CMK (cell line): ENCODE results near the gene SLX9.
"Not testable (repeated sequence)": the region's sequence is repeated elsewhere in the genome, so short reads cannot be mapped to it uniquely, and the experiment has no call there.

Source experiments
- DNase-seq: peaks from one replicate; pipeline ENCODE4 v3.0.0-alpha.2; 2010; ENCODE audit warnings: low read depth

SLX9 gene

DNA sequence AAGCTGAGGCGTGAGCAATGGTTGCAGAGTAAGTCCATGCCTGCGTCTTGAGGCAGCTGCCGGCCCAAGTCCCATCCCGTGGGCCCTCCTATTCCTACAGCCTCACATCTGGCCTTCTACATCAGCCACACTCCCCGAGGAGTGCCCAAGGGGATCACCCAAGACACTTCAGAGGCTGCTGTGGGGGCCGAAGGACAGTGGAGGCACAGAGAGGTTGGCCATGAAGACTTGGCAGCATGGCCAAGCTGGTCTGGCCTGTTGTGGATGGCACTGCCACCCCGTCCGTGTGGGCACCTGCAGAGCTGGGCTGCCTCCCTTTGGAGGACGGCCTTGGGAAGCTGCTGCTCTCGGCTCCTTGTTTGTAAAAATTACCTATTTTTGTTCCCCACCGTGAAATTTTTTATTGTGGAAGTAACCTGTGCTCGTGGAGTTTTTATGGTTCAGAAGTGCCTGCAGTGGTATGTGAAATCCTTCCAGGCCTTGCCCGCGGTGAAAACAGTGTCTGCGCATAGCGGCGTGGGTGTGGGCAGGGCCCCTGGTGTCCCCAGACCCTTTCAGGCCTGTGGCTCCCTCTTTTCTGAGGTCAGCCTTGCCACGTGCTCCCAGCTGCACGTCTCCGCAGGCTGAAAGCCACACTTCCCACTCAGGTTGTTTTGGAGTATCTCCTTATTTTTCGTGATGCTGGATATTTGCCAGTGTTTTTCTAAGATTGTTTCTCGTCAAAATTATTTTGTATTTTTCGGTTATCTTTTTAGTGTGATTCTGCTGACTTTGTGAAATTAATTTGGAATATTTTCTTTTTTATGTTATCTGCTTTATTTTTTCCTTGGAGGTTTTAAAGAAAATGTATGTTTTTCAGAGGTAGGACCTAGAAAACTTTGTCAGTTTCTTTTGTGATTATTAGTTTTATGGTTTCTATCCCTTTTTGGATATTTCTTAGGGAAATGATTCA is 20.6 kb downstream of the SLX9 start:
- no peak for DNase-seq

DNA sequence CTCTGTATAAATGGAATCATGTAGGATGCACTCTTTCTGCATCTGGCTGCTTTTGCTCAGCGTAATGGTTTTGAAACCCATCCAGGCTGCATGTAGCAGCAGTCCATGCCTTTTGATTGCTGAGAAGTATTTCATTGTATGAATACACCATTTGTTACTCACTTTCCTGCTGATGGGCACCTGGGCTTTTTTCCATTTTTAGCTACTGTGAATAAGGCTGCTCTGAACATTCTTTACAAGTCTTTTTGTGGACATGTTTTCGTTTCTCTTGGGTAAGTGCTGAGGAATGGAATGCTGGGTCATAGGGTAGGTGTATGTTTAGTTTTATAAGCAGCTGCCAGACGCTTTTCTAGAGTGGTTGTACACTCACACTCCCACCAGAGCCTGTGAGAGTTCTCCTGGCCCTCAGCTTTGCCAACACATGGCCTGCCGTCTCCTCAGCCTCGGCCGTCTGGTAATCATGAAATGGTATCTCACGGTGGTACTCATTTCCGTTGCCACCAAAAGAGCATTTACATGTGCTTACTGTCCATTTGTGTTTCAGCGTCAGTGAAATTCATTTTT is 22.7 kb downstream of the SLX9 start:
- DNase-seq = no peak

DNA sequence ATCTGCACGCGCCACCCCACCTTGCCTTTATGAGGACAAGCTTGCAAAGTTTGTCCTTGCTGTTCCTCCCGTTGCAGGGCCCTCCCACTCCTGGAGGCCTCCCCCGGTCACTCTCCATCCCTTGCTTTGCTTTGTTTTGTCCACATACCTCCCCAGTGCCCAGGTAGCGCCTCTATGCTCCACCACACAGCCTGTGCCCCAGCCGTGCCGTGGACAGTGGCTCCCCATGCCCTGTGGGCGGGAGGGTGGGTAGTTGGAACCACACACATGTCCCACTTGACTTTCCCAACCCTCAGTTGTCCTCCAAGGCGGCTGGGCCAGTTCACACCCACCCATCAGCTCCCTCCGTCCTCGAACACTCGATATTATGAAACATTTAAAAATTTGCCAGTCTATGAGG is 24.6 kb downstream of the SLX9 start:
- no peak for DNase-seq

DNA sequence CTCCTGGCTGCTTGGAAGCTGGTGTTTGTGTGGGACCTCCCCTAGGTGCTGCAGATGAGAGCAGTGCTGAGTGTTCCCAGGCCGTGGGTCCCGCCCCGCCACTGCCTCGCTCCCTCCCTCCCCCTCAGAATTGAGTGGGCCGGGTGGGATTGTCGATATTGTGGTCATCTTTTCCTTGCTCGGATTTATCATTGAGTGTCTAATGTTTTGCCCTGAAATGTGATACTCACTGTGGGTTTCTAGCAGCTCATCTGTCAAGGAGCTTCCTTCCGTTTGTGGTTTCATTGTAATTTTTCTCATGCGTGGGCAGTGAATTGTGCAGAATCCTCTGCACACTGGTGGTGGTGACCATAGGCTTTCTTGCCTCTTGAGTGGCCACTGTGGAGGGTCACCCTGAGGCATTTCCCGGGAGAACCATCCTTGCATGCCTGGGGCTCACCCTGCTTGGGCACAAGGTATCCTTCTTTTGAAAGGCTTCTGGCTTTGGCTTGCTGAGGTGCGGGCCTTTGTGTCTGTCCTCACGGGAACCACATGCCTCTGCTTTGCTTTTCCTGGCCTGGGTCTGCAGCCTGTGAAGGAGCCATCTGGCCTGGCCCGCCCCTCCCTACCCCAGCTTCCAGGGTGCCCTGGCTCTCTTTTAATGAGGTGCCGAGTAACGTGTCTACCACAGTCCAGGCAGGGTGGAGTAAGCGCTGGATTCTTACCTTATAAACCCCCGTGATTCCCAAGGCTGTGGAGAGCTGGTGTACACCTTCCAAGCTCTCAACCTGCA is 25.6 kb downstream of the SLX9 start:
- peak; percentile 68 for DNase-seq

DNA sequence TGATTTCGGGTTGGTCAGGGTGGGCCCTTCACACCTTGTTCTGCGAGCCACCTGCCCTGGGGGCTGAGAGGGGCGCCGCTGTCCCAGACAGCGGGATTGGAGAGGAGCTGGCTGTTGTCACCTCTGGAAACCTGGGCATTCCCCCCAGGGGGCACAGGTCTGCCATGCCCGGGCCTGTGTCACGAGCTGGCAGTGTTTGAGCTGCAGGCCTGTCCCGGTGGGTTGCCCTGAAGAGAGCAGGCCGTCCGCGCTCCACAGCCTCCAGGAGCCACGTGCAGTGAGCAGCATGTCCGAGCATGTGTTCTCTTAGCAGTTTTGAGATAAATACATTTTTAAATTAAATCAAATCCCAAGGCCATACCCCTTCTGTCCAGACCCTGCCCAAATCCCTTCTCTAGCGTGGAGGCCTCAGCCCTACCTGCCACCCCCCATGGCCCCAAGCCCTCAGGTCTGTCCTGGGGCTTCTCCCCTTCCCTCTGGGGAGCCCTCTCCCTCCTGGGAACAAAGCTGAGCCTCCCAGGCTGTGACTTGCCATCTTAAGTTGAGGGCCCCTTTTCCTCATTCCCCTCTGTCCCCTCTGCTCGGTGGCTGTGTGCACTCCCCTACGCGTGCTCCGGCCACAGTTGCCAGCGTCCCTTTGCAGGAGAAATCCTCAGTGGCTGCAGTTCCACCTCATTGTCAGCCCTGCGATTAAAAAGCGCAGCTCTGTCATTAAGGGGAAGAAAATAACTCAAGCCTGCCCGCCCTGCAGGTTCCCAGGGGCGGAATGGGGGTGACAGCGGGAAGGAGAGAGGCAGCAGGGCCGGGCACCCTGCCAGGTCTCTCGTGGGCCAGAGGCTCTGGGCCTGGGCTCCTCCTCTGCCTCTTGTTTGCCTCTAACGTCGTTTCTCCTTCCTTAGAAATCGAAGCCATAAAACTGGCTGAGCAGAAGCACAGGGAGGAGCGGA is 26.6 kb downstream of the SLX9 start:
- DNase-seq = no peak

DNA sequence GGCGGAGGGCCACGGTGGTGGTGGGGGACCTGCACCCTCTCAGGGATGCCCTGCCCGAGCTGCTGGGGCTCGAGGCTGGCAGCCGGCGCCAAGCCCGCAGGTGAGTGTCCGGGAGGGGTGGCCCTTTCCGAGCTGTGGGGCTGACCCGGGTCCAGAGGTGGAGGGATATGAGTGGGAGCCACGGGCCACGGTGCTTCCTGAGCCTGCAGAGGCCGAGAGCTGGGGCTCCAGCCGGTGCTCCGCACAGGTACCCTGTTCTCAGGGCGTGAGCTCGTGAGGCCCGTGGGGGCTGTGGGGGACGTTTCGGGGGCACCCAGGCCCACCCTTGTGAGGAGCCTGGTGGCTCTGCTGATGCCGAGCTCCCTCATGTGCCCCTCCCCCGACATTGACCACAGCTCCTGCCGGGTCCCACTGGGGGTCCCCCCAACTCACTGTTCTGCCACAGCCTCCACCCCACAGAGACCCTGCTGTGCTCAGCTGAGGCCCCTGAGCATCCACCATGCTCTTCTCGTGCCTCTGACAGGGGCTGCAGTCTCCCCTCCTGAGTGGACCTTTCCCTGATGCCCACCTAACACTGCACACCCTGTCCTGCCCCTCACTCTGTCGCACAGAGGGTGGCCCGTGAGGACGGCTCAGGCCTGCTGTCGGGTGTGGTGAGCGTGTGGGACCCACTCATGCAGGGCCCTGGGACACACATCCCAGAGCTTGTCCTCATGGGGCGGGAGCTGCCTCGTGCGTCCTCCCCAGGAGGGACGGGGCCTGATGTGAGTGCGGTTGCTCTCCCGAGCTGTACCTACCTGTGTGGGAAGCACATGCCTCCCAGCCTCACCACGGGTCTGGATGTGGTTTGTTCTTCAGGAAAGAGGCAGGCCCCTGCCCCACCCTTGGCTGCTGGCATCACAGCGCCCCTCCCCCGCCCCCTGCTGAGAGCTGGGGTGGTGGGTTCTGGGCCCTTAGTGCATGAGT is 27.5 kb downstream of the SLX9 start:
- no peak for DNase-seq

DNA sequence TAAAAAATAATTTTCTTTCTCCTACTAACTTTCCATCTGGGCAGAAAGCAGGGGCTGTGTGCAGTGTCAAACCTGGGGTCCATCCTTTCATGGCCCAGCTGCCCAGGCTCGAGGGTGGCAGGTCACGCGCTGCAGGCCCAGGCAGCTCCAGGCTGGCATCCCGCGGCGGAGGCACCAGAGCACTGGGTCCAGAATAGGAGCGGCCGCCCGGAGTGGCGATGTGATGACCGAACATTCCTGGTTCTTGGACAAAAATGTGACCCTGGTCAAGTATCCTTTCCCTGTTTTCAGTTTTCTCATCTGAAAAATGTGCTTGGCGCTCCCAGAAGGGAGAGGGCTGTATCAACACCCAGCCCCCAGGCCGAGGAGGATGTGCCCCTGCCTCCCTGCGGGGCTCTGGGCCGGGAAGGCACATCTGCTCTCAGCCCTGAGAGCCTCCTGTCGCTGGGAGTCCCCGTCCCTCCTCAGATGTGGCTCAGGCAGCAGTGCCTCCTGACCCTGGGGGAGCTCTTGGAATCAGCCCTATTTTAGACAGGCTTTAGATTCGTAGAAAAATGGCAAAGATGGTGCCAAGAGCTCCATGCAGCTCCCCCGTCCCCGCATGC is 29.3 kb downstream of the SLX9 start:
- no peak for DNase-seq

DNA sequence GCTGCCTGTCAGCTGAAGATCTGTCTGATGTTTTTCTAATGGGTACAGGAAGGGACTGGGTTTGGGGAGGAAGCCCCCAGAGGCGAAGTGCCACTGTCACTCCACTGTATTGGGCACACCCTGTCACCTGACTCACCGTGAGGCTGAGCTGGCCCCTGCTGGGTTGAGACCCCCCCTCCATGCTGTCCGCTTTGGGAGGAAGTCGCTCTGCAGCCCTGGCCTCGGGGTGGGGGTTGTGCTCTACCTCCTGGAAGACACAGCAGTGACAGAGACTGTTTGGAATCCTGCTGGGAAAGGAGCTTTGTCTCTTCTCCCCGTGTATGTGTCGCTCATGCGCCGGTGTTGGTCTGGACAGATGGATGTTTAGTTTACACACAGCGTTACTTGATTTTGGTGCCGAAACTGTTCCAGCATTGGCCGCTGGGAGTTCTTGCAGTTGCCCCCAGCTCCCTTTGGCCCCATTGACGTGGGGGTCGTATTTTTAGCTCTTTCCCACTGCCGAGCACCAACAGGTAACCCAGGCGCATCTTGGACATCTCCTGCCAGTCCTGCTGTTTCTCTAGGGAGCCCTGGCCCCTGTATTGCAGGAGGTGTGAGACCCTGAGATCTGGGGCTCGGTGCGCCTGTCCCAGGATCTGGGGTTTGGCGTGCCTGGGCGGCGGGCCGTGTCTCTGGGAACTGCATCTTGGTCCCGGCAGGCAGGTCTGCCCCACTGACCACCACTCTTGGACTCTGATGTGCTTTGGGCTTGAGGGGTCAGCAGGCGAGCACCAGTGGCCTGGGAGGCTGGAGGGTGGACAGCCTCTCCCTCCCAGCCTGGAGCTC is 30.3 kb downstream of the SLX9 start:
- DNase-seq = peak; percentile 83

DNA sequence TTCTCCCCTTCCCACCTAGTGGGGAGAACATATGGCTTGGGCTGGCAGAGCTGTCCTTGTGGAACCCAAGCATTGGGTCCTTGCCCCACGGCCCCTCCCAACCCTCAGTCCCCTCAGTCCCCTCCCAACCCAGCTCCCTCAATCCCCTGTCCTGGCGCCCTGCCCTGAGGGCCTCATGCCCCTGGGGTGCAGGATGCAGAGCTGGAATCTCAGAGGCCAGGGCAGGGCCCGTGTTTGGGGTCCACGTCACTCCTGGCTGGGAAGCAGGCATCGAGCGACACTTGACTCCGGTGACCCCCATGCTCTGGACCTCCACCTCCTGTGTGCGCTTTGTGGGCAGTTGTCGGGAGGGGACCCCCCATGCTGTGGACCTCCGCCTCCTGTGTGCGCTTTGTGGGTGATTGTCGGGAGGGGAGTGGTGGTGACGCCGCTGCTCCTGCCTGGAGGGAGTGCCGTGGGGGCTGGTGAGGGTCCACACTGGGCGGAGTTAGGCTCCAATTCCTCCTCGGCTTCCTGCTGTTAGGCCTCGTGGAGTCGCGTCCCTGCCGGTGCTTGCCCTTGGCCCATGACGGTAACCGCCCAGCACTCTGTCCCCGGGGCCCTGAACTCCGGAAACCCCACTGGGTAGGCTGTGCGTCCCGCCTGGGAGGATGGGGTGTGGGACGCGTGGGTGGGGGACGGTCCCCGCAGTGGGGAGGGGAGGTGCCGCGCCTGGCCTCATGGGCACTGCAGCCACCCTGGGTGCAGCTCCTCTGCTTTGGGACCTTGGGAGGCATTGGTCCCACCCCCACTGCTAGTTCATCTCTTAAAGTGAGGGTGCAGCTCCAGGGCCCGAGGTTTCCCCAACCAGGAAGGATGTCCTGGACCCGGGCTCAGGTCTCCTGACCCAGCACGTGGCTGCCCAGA is 31.2 kb downstream of the SLX9 start:
- no peak for DNase-seq

DNA sequence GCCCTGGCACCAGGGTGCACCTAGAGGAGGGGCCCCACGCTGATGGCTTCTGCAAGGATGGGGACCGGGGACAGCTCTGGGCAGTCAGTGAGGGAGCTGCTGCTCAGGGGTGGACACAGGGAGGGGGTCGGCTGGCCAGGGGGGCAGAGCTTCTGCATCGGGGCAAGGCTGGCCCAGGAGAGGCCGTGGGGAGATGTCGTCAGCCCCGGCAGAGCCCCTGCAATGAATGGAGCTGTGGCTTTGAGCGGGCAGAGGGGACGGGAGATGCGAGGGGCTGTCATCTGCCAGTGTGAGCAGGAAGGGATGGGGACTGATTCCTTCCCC is 31.8 kb downstream of the SLX9 start:
- no peak for DNase-seq

DNA sequence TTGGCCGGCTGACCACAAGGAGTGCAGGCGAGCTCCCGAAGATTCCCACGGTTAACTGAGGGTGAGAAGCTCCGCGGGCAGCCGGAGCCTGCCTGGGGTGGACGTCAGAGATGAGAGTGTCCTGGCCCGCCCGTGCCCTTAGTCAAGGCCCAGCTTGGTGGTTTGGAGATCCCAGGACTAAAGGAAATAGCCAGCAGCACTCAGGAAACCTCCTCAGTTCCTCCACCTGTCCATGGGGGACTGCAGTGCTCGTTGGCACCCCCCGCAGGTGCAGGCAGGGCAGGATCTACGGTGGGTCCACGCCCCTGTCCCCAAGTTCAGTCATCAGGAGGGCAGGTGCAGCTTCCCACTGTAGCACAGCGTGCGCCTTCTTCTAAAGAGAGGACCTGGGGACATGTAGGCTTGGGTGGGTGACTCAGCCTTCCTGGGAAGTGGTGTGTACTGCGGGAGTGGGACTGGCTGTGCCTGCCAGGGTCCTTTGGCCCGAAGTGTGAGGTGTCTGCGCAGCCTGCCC is 32.5 kb downstream of the SLX9 start:
- no peak for DNase-seq

DNA sequence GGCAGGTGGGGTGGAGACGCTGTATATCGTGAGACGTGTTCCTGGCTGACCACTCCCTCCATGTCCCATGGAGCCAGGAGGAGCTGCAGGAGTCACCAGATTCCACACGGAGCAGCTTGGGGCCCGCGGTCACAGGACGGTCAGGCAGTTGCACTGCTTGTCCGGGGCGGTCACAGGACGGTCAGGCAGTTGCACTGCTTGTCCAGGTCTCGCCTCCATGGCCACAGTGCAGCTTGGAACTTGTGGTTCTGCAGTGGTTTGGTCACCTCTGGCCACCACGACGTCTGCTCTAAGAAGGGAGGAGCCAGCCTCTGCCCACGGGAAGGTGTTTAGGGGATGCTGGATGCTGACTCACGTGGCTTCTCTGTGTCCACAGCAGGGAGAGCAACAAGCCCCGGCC is 33.0 kb downstream of the SLX9 start:
- no peak for DNase-seq

DNA sequence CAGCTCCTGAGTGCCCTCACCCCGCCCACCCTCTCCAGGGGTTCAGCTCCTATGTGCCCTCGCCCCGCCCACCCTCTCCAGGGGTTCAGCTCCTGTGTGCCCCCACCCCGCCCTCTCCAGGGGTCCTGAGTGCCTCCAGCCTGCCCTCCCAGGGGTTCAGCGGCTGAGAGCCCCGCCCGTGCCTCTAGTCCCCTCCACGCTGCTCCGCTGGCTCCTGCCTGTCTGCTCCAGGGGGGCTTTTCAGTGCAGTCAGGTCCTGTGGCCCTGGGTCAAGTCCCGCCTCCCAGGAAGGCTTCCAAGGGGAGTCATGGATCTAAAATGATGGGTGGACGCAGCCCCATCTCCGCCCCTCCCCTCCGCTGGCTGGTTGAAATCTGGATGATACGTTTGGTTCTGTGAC is 33.8 kb downstream of the SLX9 start:
- DNase-seq = no peak

DNA sequence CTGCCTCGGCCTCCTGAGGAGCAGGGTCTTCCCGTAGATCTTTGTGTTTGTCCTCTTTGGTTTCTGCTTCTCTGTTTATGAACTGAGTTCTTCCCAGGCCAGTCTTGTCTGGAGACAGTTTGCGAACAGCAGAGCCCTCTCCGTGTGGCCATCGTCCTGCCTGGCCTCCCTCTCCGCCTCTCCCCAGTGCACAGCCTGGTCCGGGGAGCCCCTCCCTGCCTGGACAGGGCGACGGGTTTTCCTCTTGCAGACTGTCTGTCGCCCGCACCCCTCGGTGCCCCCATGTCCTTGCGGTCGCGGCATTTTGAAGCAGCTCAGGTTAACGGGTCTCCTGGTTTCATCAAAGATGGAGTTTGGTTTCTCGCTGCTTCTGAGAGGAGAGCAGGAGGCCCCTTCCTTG is 34.8 kb downstream of the SLX9 start:
- DNase-seq = no peak

DNA sequence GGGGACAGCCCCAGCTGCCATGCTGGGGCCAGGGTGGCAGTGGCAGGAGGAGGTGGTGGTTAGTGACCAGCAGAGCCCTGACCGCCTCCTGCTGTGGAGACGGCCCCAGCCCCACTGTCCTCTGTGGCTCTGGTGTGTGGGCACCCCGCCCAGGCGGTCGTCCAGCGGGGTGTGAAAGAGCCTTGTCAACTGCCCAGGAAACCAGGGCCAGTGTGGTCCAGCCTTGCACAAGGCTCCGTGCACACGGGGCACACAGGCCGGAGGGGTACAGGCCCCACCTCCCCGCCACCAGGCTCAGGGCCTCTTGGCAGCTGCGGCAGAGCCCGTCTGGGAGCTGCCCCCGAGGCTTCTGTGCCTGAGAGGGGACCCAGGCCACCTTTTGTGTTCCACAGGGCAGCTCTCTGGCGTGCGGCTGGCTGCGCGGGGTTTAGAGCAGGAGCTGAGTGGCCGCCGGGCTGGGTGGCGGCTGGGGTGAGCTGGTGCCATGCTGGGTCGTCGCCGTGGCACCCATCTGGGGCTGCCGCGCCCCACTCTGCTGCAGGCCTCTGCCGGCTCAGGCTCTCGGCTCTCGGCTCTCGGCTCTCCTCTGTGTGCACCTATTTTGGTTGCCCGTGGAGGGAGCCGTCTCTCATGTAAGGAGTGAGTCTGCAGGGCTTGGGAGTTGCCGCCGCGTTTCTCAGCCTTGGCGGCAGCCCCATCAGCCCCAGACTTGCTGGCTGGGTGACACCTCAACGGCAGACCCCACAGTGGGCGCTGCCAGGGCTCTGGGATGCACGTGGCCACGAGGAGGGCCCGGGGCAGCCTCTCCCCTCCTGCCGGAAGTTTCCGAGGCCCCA is 36.1 kb downstream of the SLX9 start:
- no peak for DNase-seq

DNA sequence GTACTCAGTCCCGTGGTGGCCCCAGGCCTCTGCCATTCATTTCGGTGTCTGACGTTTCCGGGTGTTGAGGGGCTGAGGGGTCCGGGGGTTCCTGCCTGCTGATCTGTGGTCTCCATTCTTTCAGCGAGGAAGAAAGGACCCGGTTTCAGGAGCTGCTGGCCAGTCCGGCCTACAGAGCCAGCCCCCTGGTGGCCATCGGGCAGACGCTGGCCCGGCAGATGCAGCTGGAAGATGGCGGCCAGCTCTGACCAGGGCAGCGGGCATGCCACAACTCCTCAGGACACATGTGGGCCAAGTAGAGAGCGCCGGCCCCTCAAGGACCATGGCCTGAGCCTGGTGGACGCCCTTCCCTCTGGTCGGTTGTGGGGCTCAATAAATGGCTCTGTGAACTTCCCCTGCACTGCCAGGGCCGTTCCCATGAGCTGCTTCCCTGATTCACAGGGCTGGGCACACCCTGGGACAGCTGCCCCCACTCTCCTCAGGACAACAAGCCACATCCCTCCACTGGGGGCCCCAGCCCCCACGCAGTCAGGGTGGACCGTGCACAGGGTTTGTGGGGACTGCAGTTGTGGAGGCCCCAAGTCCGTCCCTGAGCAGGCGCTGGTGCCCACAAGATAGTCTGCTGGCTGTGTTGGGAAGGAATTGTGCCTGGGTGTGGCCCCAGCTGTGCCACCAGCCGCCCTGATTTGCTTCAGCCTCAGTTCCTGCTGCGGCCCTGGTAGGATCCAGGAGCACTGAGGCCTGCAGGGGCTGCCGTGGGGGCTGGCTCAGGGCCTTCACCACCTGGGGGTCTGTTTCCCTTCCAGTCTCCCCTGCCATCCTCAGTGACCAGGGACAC is 36.9 kb downstream of the SLX9 start:
- not testable (repeated sequence) for DNase-seq
